GM12864 (cell line): ENCODE data around the gene MAGEB6B.
"Not testable (repeated sequence)": the region's sequence is repeated elsewhere in the genome, so short reads cannot be mapped to it uniquely, and the experiment has no call there.

Experiments used
- DNase-seq: peaks from one replicate; pipeline ENCODE4 v3.0.0-alpha.2; 2011; ENCODE audit warnings: low read depth
- H3K4me3 ChIP-seq: 2 replicates; pipeline ENCODE4 v1.5.1; 2011; ENCODE audit warnings: mild to moderate bottlenecking, low read depth, low read length, control low read depth
- CTCF ChIP-seq: IDR thresholded peaks from 2 replicates; pipeline ENCODE4 v1.5.1; 2011; ENCODE audit warnings: low read depth, mild to moderate bottlenecking, moderate library complexity, low read length, control low read depth, inconsistent platforms; ENCODE audit errors: missing control alignments

Gene MAGEB6B

DNA sequence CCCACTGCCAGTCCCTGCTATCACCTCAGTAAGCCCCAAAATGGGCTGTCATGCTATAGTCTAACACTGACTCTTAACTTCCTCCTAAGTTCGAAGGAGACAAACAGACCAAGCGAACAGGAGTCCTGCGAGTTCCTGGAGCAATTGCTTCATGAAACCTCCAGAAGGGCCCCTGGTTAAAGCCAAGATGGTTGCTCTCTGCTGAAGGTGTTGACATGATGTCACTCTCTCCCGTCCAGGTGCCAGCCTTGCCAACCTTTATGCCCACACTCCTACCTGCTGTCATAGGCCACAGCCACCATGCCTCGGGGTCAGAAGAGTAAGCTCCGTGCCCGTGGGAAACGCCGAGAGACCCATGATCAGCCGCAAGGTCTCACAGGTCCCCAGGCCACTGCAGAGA lies at the start of gene MAGEB6B:
TSS of gene MAGEB6B (plus strand) at position 301 of the 400 bp plus-strand sequence. CDS start at position 301, 0 bp downstream.
- no peak for TF ChIP-seq CTCF
- no peak within 1 kb of the TSS for H3K4me3 ChIP-seq
- DNase-seq, result no peak

GRCh38 chrX:26138274-26138673 lies 22.1 kb upstream of the MAGEB6B start, which contains the start of gene MAGEB18:
MAGEB18 (plus strand) TSS chrX:26138343; CDS start chrX:26138986, 643 bp downstream.
- no peak for DNase-seq
- TF ChIP-seq CTCF, result no peak
- H3K4me3 ChIP-seq, result no peak within 1 kb of the TSS

- no peak for DNase-seq
- TF ChIP-seq CTCF, result no peak
- H3K4me3 ChIP-seq, result no peak overlapping the region
Observed at GRCh38 chrX:26146024-26146423, 14.4 kb upstream of the MAGEB6B start.

GRCh38 chrX:26192204-26192603 lies 31.8 kb downstream of the MAGEB6B start, which contains the start of gene MAGEB6:
MAGEB6 (plus strand) TSS chrX:26192440; CDS start chrX:26193847, 1,407 bp downstream.
- H3K4me3 ChIP-seq, result no peak within 1 kb of the TSS
- no peak for DNase-seq
- TF ChIP-seq CTCF, result no peak

DNA sequence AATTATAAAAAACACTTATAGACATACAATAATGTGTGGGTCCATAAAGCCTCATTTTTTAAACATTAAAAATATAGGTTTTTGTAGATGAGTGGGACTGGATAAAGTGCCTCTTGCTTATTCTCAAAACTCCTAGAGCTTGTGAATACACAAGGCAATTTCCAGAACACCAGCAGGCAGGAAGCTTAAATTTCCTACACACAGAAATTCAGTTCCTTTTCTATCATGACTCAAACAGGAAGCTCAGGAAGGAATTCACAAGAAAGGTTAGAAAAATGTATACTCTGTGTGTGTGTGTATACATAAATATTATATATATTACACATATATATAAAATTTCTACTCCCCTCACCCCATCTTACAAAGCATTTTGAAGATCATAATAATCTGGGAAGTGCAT lies 43.2 kb downstream of the MAGEB6B start:
- DNase-seq, result no peak
- no peak overlapping the region for H3K4me3 ChIP-seq
- TF ChIP-seq CTCF, result no peak

DNA sequence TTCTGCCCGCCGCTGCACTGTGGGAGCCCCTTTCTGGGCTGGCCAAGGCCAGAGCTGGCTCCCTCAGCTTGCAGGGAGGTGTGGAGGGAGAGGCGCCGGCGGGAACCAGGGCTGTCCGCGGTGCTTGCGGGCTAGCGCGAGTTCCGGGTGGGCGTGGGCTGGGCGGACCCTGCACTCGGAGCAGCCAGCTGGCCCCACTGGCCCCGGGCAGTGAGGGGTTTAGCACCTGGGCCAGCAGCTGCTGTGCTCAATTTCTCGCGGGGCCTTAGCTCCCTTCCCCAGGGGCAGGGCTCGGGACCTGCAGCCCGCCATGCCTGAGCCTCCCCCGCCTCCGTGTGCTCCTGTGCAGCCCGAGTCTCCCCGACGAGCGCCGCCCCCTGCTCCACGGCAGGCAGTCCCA lies 44.3 kb downstream of the MAGEB6B start:
- not testable (repeated sequence) for DNase-seq, H3K4me3 ChIP-seq

GRCh38 chrX:26208012-26208411 lies 47.6 kb downstream of the MAGEB6B start:
- DNase-seq, result no peak
- no peak for TF ChIP-seq CTCF

More at GRCh38 chrX:26208012-26208411, 47.6 kb downstream of the MAGEB6B start:
- H3K4me3 ChIP-seq, result no peak overlapping the region
